Activated naive CD8-positive, alpha-beta T cell (primary cell): ENCODE data around the gene MXD4.
"Not testable (repeated sequence)": the region's sequence is repeated elsewhere in the genome, so short reads cannot be mapped to it uniquely, and the experiment has no call there.

Source experiments
- H3K27ac Mint-ChIP-seq: one replicate; pipeline ENCODE4 v1.8.0; 2021; ENCODE audit warnings: mixed read lengths
- H3K27me3 Mint-ChIP-seq: one replicate; pipeline ENCODE4 v1.8.0; 2021; ENCODE audit warnings: mixed read lengths
- H3K36me3 Mint-ChIP-seq: one replicate; pipeline ENCODE4 v1.8.0; 2021; ENCODE audit warnings: mixed read lengths
- H3K4me1 Mint-ChIP-seq: one replicate; pipeline ENCODE4 v1.8.0; 2021; ENCODE audit warnings: low read depth, mixed read lengths
- H3K4me3 Mint-ChIP-seq: one replicate; pipeline ENCODE4 v1.8.0; 2021; ENCODE audit warnings: mild to moderate bottlenecking, mixed read lengths
- H3K9me3 Mint-ChIP-seq: one replicate; pipeline ENCODE4 v1.8.0; 2021; ENCODE audit warnings: low read depth, mixed read lengths

The MXD4 gene

GRCh38 chr4:2247128-2248043 lies 14.5 kb downstream of the MXD4 start:
- Mint-ChIP-seq H3K36me3 (no peaks in the 10 kb centered on the region), H3K4me1 (peaks cover 14% of the 10 kb centered on the region), H3K4me3 (no peak overlapping the region), H3K27me3 (no peaks in the 10 kb centered on the region), H3K27ac (no peak overlapping the region), H3K9me3 (no peaks in the 10 kb centered on the region)

GRCh38 chr4:2246384-2247127 lies 15.4 kb downstream of the MXD4 start:
- H3K4me1 Mint-ChIP-seq, result peaks cover 15% of the 10 kb centered on the region
- H3K36me3 Mint-ChIP-seq, result no peaks in the 10 kb centered on the region
- H3K4me3 Mint-ChIP-seq, result no peak overlapping the region
- no peaks in the 10 kb centered on the region for H3K9me3 Mint-ChIP-seq
- H3K27ac Mint-ChIP-seq, result no peak overlapping the region
- H3K27me3 Mint-ChIP-seq, result no peaks in the 10 kb centered on the region

GRCh38 chr4:2245787-2246275 lies 16.1 kb downstream of the MXD4 start:
- no peak overlapping the region for H3K27ac Mint-ChIP-seq
- H3K9me3 Mint-ChIP-seq, result no peaks in the 10 kb centered on the region
- H3K36me3 Mint-ChIP-seq, result no peaks in the 10 kb centered on the region
- no peaks in the 10 kb centered on the region for H3K27me3 Mint-ChIP-seq
- H3K4me3 Mint-ChIP-seq, result no peak overlapping the region
- peaks cover 17% of the 10 kb centered on the region for H3K4me1 Mint-ChIP-seq

GRCh38 chr4:2245057-2245786 lies 16.7 kb downstream of the MXD4 start:
- no peak overlapping the region for H3K4me3 Mint-ChIP-seq
- H3K27me3 Mint-ChIP-seq, result no peaks in the 10 kb centered on the region
- H3K9me3 Mint-ChIP-seq, result no peaks in the 10 kb centered on the region
- peak overlapping the region; percentile 12 for H3K27ac Mint-ChIP-seq
- H3K4me1 Mint-ChIP-seq, result peaks cover 23% of the 10 kb centered on the region
- H3K36me3 Mint-ChIP-seq, result no peaks in the 10 kb centered on the region

GRCh38 chr4:2243681-2244380 lies 18.1 kb downstream of the MXD4 start:
- Mint-ChIP-seq H3K27me3 (no peaks in the 10 kb centered on the region), H3K4me3 (no peak overlapping the region), H3K27ac (peak overlapping the region; percentile 35), H3K9me3 (no peaks in the 10 kb centered on the region), H3K36me3 (peaks cover 8% of the 10 kb centered on the region), H3K4me1 (peaks cover 36% of the 10 kb centered on the region)

GRCh38 chr4:2241410-2242353 lies 20.2 kb downstream of the MXD4 start, which contains the start of the genes HAUS3 and POLN:
Gene HAUS3 (minus strand): TSS chr4:2242121. CDS start chr4:2240946, 1,175 bp downstream.
Gene POLN (minus strand): TSS chr4:2242121. CDS start chr4:2229231, 12,890 bp downstream.
- Mint-ChIP-seq H3K4me1 (peaks cover 54% of the 10 kb centered on the region), H3K27me3 (no peaks in the 10 kb centered on the region), H3K27ac (peak within 1 kb of the TSS; percentile 84), H3K36me3 (peaks cover 12% of the 10 kb centered on the region), H3K4me3 (peak within 1 kb of the TSS; percentile 92), H3K9me3 (no peaks in the 10 kb centered on the region)

GRCh38 chr4:2241003-2241402 lies 20.9 kb downstream of the MXD4 start:
- peak overlapping the region; percentile 84 for H3K27ac Mint-ChIP-seq
- no peaks in the 10 kb centered on the region for H3K9me3 Mint-ChIP-seq
- H3K4me3 Mint-ChIP-seq, result peak overlapping the region; percentile 92
- no peaks in the 10 kb centered on the region for H3K27me3 Mint-ChIP-seq
- peaks cover 58% of the 10 kb centered on the region for H3K4me1 Mint-ChIP-seq
- H3K36me3 Mint-ChIP-seq, result peaks cover 12% of the 10 kb centered on the region

- Mint-ChIP-seq H3K4me1 (peaks cover 70% of the 10 kb centered on the region), H3K27ac (no peak overlapping the region), H3K36me3 (peaks cover 12% of the 10 kb centered on the region), H3K9me3 (no peaks in the 10 kb centered on the region), H3K4me3 (peak overlapping the region; percentile 70), H3K27me3 (no peaks in the 10 kb centered on the region)
These were observed 24.8 kb downstream of the MXD4 start for GRCh38 chr4:2236944-2237666.

GRCh38 chr4:2231082-2231481 lies 30.8 kb downstream of the MXD4 start:
- H3K36me3 Mint-ChIP-seq, result no peaks in the 10 kb centered on the region

GRCh38 chr4:2226261-2226660 lies 35.6 kb downstream of the MXD4 start:
- peaks cover 2% of the 10 kb centered on the region for H3K36me3 Mint-ChIP-seq
- H3K27me3 Mint-ChIP-seq, result no peaks in the 10 kb centered on the region
- no peak overlapping the region for H3K4me3 Mint-ChIP-seq
- peak overlapping the region; percentile 38 for H3K27ac Mint-ChIP-seq
- no peaks in the 10 kb centered on the region for H3K9me3 Mint-ChIP-seq
- H3K4me1 Mint-ChIP-seq, result no peaks in the 10 kb centered on the region

More at GRCh38 chr4:2231082-2231481, 30.8 kb downstream of the MXD4 start:
- Mint-ChIP-seq H3K4me1 (peaks cover 28% of the 10 kb centered on the region), H3K27ac (no peak overlapping the region), H3K4me3 (no peak overlapping the region), H3K9me3 (no peaks in the 10 kb centered on the region), H3K27me3 (no peaks in the 10 kb centered on the region)

GRCh38 chr4:2222838-2223237 lies 39.1 kb downstream of the MXD4 start:
- H3K27me3 Mint-ChIP-seq, result no peaks in the 10 kb centered on the region
- H3K27ac Mint-ChIP-seq, result no peak overlapping the region
- no peaks in the 10 kb centered on the region for H3K9me3 Mint-ChIP-seq

GRCh38 chr4:2221378-2221777 lies 40.5 kb downstream of the MXD4 start:
- H3K27me3 Mint-ChIP-seq, H3K9me3 Mint-ChIP-seq, H3K36me3 Mint-ChIP-seq, H3K4me3 Mint-ChIP-seq, H3K27ac Mint-ChIP-seq, H3K4me1 Mint-ChIP-seq: not testable (repeated sequence)

More at GRCh38 chr4:2222838-2223237, 39.1 kb downstream of the MXD4 start:
- Mint-ChIP-seq H3K36me3 (peaks cover 2% of the 10 kb centered on the region), H3K4me3 (no peak overlapping the region), H3K4me1 (peaks cover 4% of the 10 kb centered on the region)
